ENCODE data around the gene FAM229A.
A peak's percentile ranks its signal among the peaks of the same experiment; 100 is the strongest.
"Not testable (repeated sequence)": the region's sequence is repeated elsewhere in the genome, so short reads cannot be mapped to it uniquely, and the experiment has no call there.

FAM229A gene

GRCh38 chr1:32363713-32364112, 1.4 kb upstream of the FAM229A start:
- FAIRE-seq: no peak
- DNase-seq (ENCODE audit: insufficient read length, low spot score): no peak
- TF ChIP-seq POLR2A (IDR thresholded peaks at IDR 0.05; ENCODE audit: low read depth, low read length): no peak

DNA sequence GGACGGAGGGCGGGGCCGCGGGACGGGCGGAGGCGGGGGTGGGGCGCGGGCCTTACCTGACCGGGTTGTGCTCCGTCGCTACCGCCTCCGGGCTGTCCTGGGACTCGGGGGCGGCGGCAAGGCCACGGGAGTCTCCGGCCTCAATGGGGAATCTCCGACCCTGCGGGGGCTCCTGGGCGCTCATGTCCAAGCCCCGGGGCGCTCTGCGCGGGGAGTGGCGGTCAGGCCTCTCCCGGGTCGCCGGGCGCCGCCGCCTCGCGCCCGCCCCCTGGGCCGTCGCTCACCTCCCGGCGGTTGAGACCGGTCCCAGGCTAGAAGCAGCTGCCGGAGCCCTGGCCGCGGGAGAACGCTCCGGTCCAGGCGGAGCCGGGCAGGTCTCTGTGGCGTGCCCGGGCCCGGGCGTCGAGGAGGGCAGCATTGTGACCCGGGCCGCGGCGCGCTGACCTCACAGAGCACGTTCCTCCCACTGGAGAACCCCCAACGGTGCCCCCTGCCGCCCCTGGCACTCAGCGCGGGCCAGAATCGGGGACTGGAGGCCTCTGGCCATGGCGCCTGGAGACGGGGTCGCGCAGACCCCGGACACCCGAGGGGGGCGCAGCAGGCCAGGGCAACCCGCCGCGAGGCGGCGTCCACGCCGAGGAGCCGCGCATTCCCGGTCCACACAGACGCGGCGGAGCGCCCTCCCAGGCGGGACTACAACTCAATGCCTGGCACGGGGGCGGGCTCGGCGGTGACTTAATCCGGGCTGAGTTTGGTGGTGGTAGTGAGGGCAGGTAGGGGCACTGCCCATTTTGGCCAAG, 411 bp downstream of the FAM229A start:
- DNase-seq (ENCODE audit: insufficient read length, low spot score) (no peak), FAIRE-seq (no peak)
- TF ChIP-seq POLR2A (IDR thresholded peaks at IDR 0.05; ENCODE audit: low read depth, low read length): no peak

DNA sequence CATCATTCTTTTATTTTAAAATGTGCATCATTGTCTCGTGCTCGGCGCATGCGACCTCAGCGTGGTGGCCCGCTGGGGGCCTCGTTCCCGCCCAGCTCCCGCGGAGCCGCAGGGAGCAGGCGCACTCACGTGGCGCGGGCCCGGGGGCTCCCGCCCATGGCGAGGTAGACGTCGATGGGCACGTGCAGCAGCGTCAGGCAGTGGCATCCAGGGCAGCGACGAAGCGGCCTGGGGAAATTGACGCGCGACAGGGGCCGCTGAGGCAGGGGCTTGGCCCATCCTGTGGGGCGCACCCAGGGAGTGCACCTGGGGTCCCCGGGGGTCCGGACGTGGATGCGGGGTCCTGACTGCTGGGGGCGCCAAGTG, 994 bp downstream of the FAM229A start:
- no peak for TF ChIP-seq POLR2A (IDR thresholded peaks at IDR 0.05; ENCODE audit: low read depth, low read length)
- FAIRE-seq: no peak
- no peak for DNase-seq (ENCODE audit: insufficient read length, low spot score)

- FAIRE-seq (no peak), DNase-seq (ENCODE audit: insufficient read length, low spot score) (no peak)
- no peak for TF ChIP-seq POLR2A (IDR thresholded peaks at IDR 0.05; ENCODE audit: low read depth, low read length)
Observed at GRCh38 chr1:32358435-32358834, 3.9 kb downstream of the FAM229A start.

GRCh38 chr1:32357614-32358013, 4.7 kb downstream of the FAM229A start:
- no peak for TF ChIP-seq POLR2A (IDR thresholded peaks at IDR 0.05; ENCODE audit: low read depth, low read length)
- FAIRE-seq: no peak

DNA sequence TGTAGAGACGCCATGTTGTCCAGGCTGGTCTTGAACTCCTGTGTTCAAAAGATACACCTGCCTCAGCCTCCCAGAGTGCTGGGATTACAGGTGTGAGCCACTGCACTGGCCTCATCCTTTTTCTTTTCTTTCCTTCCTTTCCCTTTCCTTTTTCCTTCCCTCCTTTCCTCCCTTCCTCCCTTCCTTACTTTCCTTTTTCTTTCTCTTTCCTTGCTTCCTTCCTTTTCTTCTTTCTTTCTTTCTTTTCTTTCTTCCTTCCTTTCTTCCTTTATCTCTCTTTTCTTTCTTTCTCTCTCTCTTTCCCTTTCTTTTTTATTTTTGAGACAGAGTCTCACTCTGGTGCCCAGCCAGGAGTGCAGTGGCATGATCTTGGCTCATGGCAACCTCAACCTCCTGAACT, 5.8 kb downstream of the FAM229A start:
- TF ChIP-seq POLR2A (IDR thresholded peaks at IDR 0.05; ENCODE audit: low read depth, low read length): no peak
- DNase-seq (ENCODE audit: insufficient read length, low spot score) (no peak), FAIRE-seq (no peak)

More at GRCh38 chr1:32357614-32358013, 4.7 kb downstream of the FAM229A start:
- no peak for DNase-seq (ENCODE audit: insufficient read length, low spot score)

DNA sequence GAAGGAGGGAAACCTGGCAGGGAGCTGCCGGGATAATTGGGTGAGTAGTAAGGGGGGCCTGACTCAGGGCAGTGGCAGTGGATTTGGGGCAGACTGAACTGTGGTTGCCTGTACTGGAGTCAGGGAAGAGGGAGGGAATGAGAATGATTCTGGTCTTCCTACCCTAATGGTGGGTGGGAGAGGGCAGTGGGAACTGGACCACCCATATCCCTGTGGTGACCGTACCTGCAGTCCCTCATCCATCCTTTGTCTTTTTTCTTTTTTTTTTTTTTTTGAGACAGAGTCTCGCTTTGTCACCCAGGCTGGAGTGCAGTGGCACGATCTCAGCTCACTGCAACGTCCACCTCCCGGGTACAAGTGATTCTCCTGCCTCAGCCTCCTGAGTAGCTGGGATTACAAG, 6.5 kb downstream of the FAM229A start:
- FAIRE-seq; DNase-seq (ENCODE audit: insufficient read length, low spot score): not testable (repeated sequence)

DNA sequence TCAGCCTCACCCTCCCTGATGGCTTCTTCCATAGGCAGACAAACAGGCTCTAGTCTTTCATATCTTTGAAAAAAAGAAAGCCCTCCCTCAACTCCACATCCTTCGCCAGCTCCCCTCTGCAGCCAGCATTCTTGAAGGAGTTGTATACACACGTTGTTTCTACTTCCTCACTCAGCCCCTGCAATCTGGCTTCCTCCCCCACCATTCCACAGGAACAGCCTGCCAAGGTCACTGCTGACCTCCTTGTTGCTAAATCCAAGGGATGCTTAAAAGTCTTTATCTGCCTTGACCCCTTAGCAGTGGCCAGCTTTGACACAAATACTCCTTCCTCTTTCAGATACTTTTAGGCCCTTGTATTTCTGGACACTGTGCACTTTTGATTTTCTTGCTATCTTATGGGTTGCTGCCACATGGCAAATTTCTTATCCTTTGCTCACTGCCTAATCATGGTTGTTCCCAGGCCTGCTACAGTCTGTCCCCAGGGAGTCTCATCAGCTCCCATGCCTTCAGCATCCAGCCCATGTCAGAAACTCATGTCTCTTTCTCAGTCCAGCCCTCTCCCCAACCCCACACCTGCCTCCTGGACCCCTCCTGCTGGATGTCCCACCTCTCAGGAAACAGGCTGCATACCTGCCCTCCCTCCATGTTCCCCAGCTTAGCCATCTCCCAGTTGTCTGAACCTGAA, 8.3 kb downstream of the FAM229A start:
- FAIRE-seq (no peak), DNase-seq (ENCODE audit: insufficient read length, low spot score) (no peak)
- no peak for TF ChIP-seq POLR2A (IDR thresholded peaks at IDR 0.05; ENCODE audit: low read depth, low read length)

GRCh38 chr1:32353431-32353830, 8.9 kb downstream of the FAM229A start:
- no peak for DNase-seq (ENCODE audit: insufficient read length, low spot score)
- TF ChIP-seq POLR2A (IDR thresholded peaks at IDR 0.05; ENCODE audit: low read depth, low read length): no peak
- FAIRE-seq: no peak

GRCh38 chr1:32352831-32353383, 9.4 kb downstream of the FAM229A start:
- no peak for FAIRE-seq
- DNase-seq (ENCODE audit: insufficient read length, low spot score): no peak
- TF ChIP-seq POLR2A (IDR thresholded peaks at IDR 0.05; ENCODE audit: low read depth, low read length): no peak

DNA sequence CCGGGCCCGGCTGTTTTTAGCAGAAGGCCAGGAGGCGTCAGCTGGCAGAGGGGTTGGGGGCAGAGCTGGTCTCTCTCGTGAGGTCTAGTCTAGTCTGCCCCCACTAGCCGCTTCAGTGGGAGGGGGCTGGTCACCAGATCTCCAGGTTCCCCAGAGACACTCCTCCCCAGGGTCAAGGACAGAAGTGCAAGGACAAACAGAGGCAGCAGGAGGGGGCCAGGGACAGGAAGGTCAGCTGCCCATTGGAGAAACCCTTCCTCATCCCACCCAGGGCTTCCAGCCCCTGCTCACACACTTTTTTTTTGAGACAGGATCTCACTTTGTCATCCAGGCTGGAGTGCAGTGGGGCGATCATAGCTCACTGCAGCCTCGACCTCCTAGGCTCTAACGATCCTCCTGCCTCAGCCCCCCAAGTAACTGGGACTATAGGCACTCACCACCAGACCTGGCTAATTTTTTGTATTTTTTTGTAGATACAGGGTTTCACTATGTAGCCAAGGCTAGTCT, 10.0 kb downstream of the FAM229A start:
- no peak for TF ChIP-seq POLR2A (IDR thresholded peaks at IDR 0.05; ENCODE audit: low read depth, low read length)
- DNase-seq (ENCODE audit: insufficient read length, low spot score): no peak
- FAIRE-seq: no peak

DNA sequence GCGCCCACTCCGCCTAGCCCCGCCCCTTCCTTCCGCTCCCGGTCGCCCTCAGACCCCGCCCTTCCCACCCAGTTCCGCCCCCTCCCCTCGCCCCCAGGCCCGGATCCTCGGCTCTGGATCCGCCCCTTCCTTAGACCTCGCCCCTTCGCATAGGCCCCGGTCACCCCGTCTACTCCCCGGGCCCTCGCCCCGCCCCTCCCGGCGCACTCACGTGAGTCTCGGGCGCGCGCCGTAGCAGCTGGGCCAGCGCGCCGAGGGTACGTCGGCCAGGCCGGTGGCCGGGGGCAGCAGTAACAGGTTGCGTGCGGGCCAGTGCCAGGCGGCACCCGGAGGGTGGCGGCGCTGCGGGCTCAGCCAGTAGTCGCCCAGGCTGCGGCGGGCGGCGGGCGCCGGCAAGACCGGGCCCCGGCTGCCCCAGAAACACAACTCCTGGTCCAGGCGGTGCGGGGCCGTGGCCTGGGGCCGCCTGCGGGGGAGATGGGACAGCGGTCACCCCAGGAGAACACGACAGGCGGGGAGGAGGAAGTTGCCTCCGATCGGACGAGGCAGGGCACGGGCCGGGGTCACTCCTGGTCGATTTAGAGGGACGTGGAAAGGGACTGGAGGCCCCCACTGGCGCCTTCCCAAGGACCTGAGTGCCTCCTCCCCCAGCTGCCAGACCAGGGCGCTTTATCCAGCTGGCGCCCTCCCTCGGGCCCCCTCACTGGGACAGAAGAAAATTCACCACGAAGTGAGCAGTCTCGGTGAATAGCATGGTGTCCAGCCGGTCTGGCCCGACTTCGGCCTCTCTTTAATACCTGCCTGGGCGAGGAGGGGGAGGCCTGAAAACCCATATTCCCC, 10.7 kb downstream of the FAM229A start:
- peak; percentile 70 for TF ChIP-seq POLR2A (IDR thresholded peaks at IDR 0.05; ENCODE audit: low read depth, low read length)
- FAIRE-seq: no peak
- DNase-seq (ENCODE audit: insufficient read length, low spot score): peak; percentile 91

DNA sequence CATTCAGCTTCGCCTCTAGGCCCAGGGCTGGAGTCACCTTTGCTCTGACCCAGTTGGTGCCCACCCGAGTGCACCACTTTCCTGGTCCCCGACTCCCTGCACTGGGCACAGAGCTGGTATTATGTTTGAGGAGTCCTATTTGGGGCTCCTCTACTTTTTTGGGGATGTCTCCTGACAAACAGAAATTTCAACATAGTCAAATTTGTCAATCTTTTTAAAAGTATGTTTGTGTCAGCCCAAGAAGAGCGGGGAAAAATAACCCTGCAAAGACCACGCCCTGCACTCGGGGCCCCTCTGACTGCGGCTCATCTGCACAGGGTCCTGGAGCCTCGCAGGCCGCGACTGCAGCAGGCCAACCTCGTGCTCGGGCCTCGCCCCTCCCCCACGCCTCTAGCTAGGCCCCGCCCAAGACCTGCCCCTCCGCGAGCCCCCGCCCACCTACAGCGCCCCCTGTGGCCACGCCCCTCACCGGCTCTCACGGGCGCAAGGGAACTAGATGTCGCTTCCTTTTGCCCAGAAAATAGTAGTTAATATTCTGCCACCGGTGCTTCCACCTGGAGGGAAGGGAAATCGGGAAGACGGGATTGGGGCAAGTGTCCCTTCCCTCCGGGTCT, 11.4 kb downstream of the FAM229A start:
- no peak for TF ChIP-seq POLR2A (IDR thresholded peaks at IDR 0.05; ENCODE audit: low read depth, low read length)
- DNase-seq (ENCODE audit: insufficient read length, low spot score) (peak; percentile 57), FAIRE-seq (no peak)

All from H54 (cell line).